ENCODE measurements around the gene SERPINB7.

DNA sequence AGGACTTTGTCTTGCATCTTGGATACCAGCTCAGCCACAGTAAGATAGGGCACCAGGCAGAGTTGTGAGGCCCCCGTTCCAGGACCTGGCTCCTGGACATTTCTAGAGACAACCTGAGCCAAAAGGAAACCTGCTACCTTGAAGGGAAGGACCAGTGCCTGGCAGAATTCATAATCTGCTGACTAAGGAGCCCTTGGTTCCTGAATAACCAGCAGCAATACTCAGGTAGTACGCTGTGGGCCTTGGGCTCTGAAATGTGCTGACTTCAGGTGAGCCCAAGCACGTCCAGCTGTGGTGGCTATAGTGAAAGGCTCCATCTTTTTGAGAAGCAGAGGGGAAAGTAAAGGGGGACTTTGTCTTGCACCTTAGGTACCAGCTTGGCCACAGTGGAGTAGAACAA, 44.0 kb upstream of the SERPINB7 start:
- TF ChIP-seq POLR2AphosphoS5 (IDR thresholded peaks at IDR 0.05; ENCODE audit: low read depth, low read length) (no peak), EZH2 (IDR thresholded peaks at IDR 0.05; ENCODE audit: low read depth, low read length, severe bottlenecking) (no peak)

Measured in H1 (cell line).